HG03520 (cell line): ENCODE results near the gene PCNP.
A peak's percentile ranks its signal among the peaks of the same experiment; 100 is the strongest.
"Not testable (repeated sequence)": the region's sequence is repeated elsewhere in the genome, so short reads cannot be mapped to it uniquely, and the experiment has no call there.

Experiments
- ATAC-seq: cut with Tn5 transposase; IDR thresholded peaks from one replicate; pipeline ENCODE4 v1.9.1; 2021; ENCODE audit warnings: mild to moderate bottlenecking, moderate library complexity; ENCODE audit not compliant: unreplicated experiment

Gene PCNP

GRCh38 chr3:101631098-101631796 is 57.3 kb downstream of the PCNP start:
- ATAC-seq = no peak

- not testable (repeated sequence) for ATAC-seq
Measured at GRCh38 chr3:101631959-101632358, 58.0 kb downstream of the PCNP start.

- no peak for ATAC-seq
Measured at GRCh38 chr3:101632586-101632985, 58.6 kb downstream of the PCNP start.

GRCh38 chr3:101633186-101633585 is 59.2 kb downstream of the PCNP start:
- no peak for ATAC-seq

GRCh38 chr3:101634591-101635196 is 60.7 kb downstream of the PCNP start:
- no peak for ATAC-seq

GRCh38 chr3:101635345-101635744 is 61.4 kb downstream of the PCNP start:
- no peak for ATAC-seq

- peak; percentile 88 for ATAC-seq
Measured at GRCh38 chr3:101635954-101636798, 62.2 kb downstream of the PCNP start.

GRCh38 chr3:101637451-101637850 is 63.5 kb downstream of the PCNP start:
- ATAC-seq = no peak

GRCh38 chr3:101638261-101638745 is 64.3 kb downstream of the PCNP start:
- ATAC-seq = no peak

GRCh38 chr3:101639280-101639963 is 65.4 kb downstream of the PCNP start:
- no peak for ATAC-seq

- ATAC-seq = no peak
Measured at GRCh38 chr3:101640256-101640655, 66.3 kb downstream of the PCNP start.

GRCh38 chr3:101641397-101642115 is 67.6 kb downstream of the PCNP start:
- not testable (repeated sequence) for ATAC-seq

- no peak for ATAC-seq
Measured at GRCh38 chr3:101642441-101642840, 68.5 kb downstream of the PCNP start.

GRCh38 chr3:101643009-101643844 is 69.2 kb downstream of the PCNP start:
- no peak for ATAC-seq
